Stimulated activated CD4-positive, alpha-beta T cell treated with anti-CD3 and anti-CD28 coated beads, Interleukin-2, amount 100 ng/mL, for 24 hours (primary cell): ENCODE data around the gene CDH23.

ENCODE experiments used
- DNase-seq, 2 donors: peaks; one replicate each; pipeline ENCODE4 v3.0.0-alpha.2; 2020

Gene CDH23

GRCh38 chr10:71392791-71393781 lies 3.6 kb upstream of the CDH23 start:
- no peak for DNase-seq

- peak in 1 of 2 donors; percentile 11 for DNase-seq
Observed at GRCh38 chr10:71393841-71394475, 2.8 kb upstream of the CDH23 start.

- no peak for DNase-seq
Observed at GRCh38 chr10:71394926-71395562, 1.7 kb upstream of the CDH23 start.

GRCh38 chr10:71395621-71396020 lies 1.1 kb upstream of the CDH23 start:
- no peak for DNase-seq

- peak in 1 of 2 donors; percentile 54 for DNase-seq
Observed at GRCh38 chr10:71396084-71396710, 523 bp upstream of the CDH23 start.

GRCh38 chr10:71397296-71398212 lies 834 bp downstream of the CDH23 start:
- DNase-seq: no peak

GRCh38 chr10:71398976-71399375 lies 2.3 kb downstream of the CDH23 start:
- DNase-seq: peak in 1 of 2 donors; percentile 6

GRCh38 chr10:71399946-71400345 lies 3.2 kb downstream of the CDH23 start:
- peak in 1 of 2 donors; percentile 11 for DNase-seq

- peak in 1 of 2 donors; percentile 8 for DNase-seq
Observed at GRCh38 chr10:71401056-71401455, 4.3 kb downstream of the CDH23 start.

- peak in 1 of 2 donors; percentile 3 for DNase-seq
Observed at GRCh38 chr10:71402005-71402404, 5.3 kb downstream of the CDH23 start.

GRCh38 chr10:71404503-71405295 lies 8.0 kb downstream of the CDH23 start:
- DNase-seq: peak in 1 of 2 donors; percentile 4

- no peak for DNase-seq
Observed at GRCh38 chr10:71406878-71407277, 10.2 kb downstream of the CDH23 start.

GRCh38 chr10:71408436-71409225 lies 11.9 kb downstream of the CDH23 start:
- peak in 1 of 2 donors; percentile 9 for DNase-seq

- peak in 1 of 2 donors; percentile 3 for DNase-seq
Observed at GRCh38 chr10:71409516-71410104, 12.9 kb downstream of the CDH23 start.

GRCh38 chr10:71413581-71413980 lies 16.9 kb downstream of the CDH23 start:
- DNase-seq: no peak

GRCh38 chr10:71414359-71414758 lies 17.6 kb downstream of the CDH23 start:
- no peak for DNase-seq

GRCh38 chr10:71419002-71419540 lies 22.4 kb downstream of the CDH23 start:
- DNase-seq: no peak

GRCh38 chr10:71419750-71420149 lies 23.0 kb downstream of the CDH23 start:
- no peak for DNase-seq

GRCh38 chr10:71421075-71421434 lies 24.3 kb downstream of the CDH23 start:
- DNase-seq: no peak
